Memory B cell (primary cell): Measurements from ENCODE around the gene MYB.
A peak's percentile ranks its signal among the peaks of the same experiment; 100 is the strongest.
"Not testable (repeated sequence)": the region's sequence is repeated elsewhere in the genome, so short reads cannot be mapped to it uniquely, and the experiment has no call there.

Source experiments
- ATAC-seq: fragments of 150-1000 bp; cut with Tn5 transposase; 2 replicates; pipeline ENCODE4 v1.10.0; 2021; ENCODE audit warnings: low read depth, mild to moderate bottlenecking, moderate library complexity
- DNase-seq, 2 donors: peaks; one replicate each; pipeline ENCODE4 v3.0.0; 2022; ENCODE audit warnings: low spot score in 2 of 2
- H3K27ac Mint-ChIP-seq: one replicate; pipeline ENCODE4 v1.8.0; 2022; ENCODE audit warnings: mild to moderate bottlenecking, moderate library complexity, mixed read lengths
- H3K27me3 Mint-ChIP-seq: one replicate; pipeline ENCODE4 v1.8.0; 2022; ENCODE audit warnings: mixed read lengths
- H3K36me3 Mint-ChIP-seq: one replicate; pipeline ENCODE4 v1.8.0; 2022; ENCODE audit warnings: mild to moderate bottlenecking, mixed read lengths
- H3K4me1 Mint-ChIP-seq: one replicate; pipeline ENCODE4 v1.8.0; 2022; ENCODE audit warnings: mixed read lengths
- H3K4me3 Mint-ChIP-seq: one replicate; pipeline ENCODE4 v1.8.0; 2022; ENCODE audit warnings: mild to moderate bottlenecking, moderate library complexity, mixed read lengths
- H3K9me3 Mint-ChIP-seq: one replicate; pipeline ENCODE4 v1.8.0; 2022; ENCODE audit warnings: mixed read lengths

The MYB gene

GRCh38 chr6:135180542-135181332 is at the start of gene MYB:
Gene MYB (plus strand): TSS chr6:135181308. CDS start chr6:135181514, 206 bp downstream.
- H3K27ac Mint-ChIP-seq = peak within 1 kb of the TSS; percentile 31
- peak; percentile 44 to 60 for DNase-seq

GRCh38 chr6:135132776-135133175 is 48.3 kb upstream of the MYB start:
- no peak overlapping the region for H3K27ac Mint-ChIP-seq
- H3K4me1 Mint-ChIP-seq = peaks cover 7% of the 10 kb centered on the region

More at GRCh38 chr6:135180542-135181332, at the start of gene MYB:
- peaks cover 22% of the 10 kb centered on the region for H3K4me1 Mint-ChIP-seq
- peak within 1 kb of the TSS; percentile 89 for H3K4me3 Mint-ChIP-seq
- ATAC-seq = peak; percentile 57
- H3K9me3 Mint-ChIP-seq = no peaks in the 10 kb centered on the region
- H3K27me3 Mint-ChIP-seq = no peaks in the 10 kb centered on the region
- no peaks in the 10 kb centered on the region for H3K36me3 Mint-ChIP-seq

DNA sequence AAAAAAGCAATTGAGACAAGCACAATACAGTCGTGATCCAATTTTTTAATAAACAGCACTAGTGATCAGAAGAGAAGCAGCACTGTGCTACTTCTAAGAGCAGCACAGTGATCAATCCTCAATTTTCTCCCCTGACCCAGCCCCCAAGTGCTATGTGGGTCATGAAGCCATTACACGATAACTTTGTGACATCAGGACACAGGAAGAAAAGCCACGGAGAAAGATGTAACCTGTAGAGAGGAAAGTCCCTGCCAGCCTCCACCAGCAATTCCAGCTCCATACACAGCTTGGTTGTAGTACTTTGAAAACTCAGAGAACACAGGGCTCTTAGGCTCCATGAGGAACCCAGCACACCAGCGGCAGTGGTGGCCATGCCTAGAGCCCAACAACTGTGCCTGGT is 45.3 kb upstream of the MYB start:
- Mint-ChIP-seq H3K27ac (no peak overlapping the region), H3K4me3 (no peak overlapping the region), H3K9me3 (no peaks in the 10 kb centered on the region), H3K36me3 (no peaks in the 10 kb centered on the region), H3K27me3 (no peaks in the 10 kb centered on the region), H3K4me1 (no peaks in the 10 kb centered on the region)
- no peak for DNase-seq
- no peak for ATAC-seq

More at GRCh38 chr6:135132776-135133175, 48.3 kb upstream of the MYB start:
- ATAC-seq (no peak), DNase-seq (no peak)
- no peaks in the 10 kb centered on the region for H3K36me3 Mint-ChIP-seq
- no peak overlapping the region for H3K4me3 Mint-ChIP-seq
- no peaks in the 10 kb centered on the region for H3K27me3 Mint-ChIP-seq
- H3K9me3 Mint-ChIP-seq = no peaks in the 10 kb centered on the region

DNA sequence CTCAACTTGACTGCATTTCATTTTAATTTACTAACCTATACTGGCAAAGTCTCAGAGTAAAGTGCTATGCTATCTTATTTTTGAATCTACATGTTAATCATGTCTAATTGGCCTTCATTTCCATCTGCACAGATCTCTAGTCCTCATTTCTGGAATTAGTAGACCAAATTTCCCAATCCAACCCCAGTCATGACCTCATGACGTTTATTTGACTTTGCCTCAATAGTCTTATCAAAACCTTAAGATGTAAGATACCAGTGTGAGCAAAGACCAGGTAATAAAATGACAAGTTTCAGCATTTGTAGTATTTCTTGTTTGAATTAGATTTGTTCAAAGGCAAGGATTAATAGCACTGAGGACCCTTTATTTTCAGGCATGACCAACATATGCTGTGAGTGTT is 43.3 kb upstream of the MYB start:
- ATAC-seq = no peak

GRCh38 chr6:135141182-135141581 is 39.9 kb upstream of the MYB start:
- Mint-ChIP-seq H3K27ac (no peak overlapping the region), H3K4me1 (peaks cover 14% of the 10 kb centered on the region), H3K27me3 (no peaks in the 10 kb centered on the region), H3K4me3 (no peak overlapping the region), H3K36me3 (no peaks in the 10 kb centered on the region), H3K9me3 (no peaks in the 10 kb centered on the region)
- DNase-seq (no peak), ATAC-seq (no peak)

More for the DNA sequence above, 43.3 kb upstream of the MYB start:
- Mint-ChIP-seq H3K4me3 (no peak overlapping the region), H3K4me1 (peaks cover 7% of the 10 kb centered on the region), H3K36me3 (no peaks in the 10 kb centered on the region), H3K27ac (no peak overlapping the region), H3K9me3 (no peaks in the 10 kb centered on the region), H3K27me3 (no peaks in the 10 kb centered on the region)
- no peak for DNase-seq

DNA sequence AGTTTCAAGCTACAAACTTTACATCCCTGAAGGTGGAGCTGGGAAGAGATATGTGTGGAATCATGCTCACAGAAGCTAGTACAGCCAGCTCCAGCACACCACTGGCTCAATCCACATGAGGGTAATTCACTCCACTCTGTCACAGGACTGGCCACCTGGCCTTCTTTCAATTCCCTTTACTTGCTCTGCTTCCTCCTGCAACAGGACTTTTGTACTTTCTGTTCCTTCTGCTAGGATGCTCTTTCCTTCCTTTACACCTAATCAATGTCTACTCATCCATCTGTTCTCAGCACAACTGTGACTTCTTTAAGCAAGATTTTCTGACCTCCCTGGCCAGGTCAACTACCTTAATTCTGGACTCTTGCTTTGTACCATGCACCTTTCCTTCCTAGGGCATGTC is 39.4 kb upstream of the MYB start:
- Mint-ChIP-seq H3K4me3 (no peak overlapping the region), H3K4me1 (peaks cover 17% of the 10 kb centered on the region), H3K27me3 (no peaks in the 10 kb centered on the region), H3K36me3 (no peaks in the 10 kb centered on the region), H3K27ac (no peak overlapping the region), H3K9me3 (no peaks in the 10 kb centered on the region)
- no peak for DNase-seq
- peak; percentile 67 for ATAC-seq

- H3K4me1 Mint-ChIP-seq = peaks cover 17% of the 10 kb centered on the region
- not testable (repeated sequence) for ATAC-seq, H3K9me3 Mint-ChIP-seq, H3K36me3 Mint-ChIP-seq, H3K27ac Mint-ChIP-seq, DNase-seq, H3K4me3 Mint-ChIP-seq, H3K27me3 Mint-ChIP-seq
These were observed 38.9 kb upstream of the MYB start for GRCh38 chr6:135142232-135142631.

GRCh38 chr6:135144673-135145062 is 36.4 kb upstream of the MYB start:
- no peak overlapping the region for H3K27ac Mint-ChIP-seq
- ATAC-seq (no peak), DNase-seq (no peak)
- H3K4me1 Mint-ChIP-seq = peaks cover 17% of the 10 kb centered on the region
- H3K27me3 Mint-ChIP-seq = no peaks in the 10 kb centered on the region
- no peaks in the 10 kb centered on the region for H3K9me3 Mint-ChIP-seq
- H3K4me3 Mint-ChIP-seq = no peak overlapping the region
- H3K36me3 Mint-ChIP-seq = no peaks in the 10 kb centered on the region

GRCh38 chr6:135145063-135145800 is 35.9 kb upstream of the MYB start:
- Mint-ChIP-seq H3K27ac (peak overlapping the region; percentile 28), H3K9me3 (no peaks in the 10 kb centered on the region), H3K4me3 (peak overlapping the region; percentile 49), H3K36me3 (no peaks in the 10 kb centered on the region), H3K4me1 (peaks cover 17% of the 10 kb centered on the region), H3K27me3 (no peaks in the 10 kb centered on the region)
- ATAC-seq (peak; percentile 56), DNase-seq (no peak)

DNA sequence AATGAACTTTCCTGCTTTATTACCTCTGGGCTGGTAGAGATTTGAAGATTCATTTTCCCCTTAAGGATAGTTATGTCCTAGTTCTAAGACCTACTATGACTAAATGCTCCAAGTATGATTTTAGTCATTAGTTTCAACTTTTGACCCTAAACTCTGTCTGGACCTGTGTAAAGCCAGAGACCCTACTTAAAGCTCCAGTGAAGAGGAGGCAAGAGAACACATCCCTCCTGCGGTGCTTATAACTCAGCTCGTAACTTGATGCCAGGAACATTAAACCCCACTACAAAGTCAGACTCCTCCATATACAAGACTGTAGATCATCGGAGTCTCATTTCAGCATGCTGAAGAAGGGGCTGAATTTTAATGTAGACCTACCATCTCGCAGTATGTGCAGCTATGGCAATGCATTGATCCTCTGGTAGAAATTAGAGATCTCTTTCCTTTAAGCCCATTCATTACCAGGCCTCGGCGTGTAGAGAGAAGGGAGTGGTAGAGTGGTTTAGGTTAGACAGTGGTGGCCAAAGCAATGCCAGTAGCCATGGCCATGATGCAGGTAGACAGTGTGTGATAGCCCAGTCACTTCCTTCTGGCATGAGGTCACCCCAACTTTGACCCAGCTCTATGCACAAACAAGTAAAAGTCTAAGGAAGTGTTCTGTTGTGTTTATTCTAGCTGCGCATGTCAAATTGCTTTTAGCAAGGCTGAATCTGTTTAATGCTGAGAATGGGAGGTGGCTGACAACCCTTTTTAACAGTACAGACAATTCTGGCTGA is 34.8 kb upstream of the MYB start:
- H3K9me3 Mint-ChIP-seq = no peaks in the 10 kb centered on the region
- ATAC-seq = no peak
- no peak overlapping the region for H3K4me3 Mint-ChIP-seq
- peak overlapping the region; percentile 28 for H3K27ac Mint-ChIP-seq
- DNase-seq = no peak
- no peaks in the 10 kb centered on the region for H3K36me3 Mint-ChIP-seq
- H3K4me1 Mint-ChIP-seq = peaks cover 17% of the 10 kb centered on the region
- no peaks in the 10 kb centered on the region for H3K27me3 Mint-ChIP-seq

DNA sequence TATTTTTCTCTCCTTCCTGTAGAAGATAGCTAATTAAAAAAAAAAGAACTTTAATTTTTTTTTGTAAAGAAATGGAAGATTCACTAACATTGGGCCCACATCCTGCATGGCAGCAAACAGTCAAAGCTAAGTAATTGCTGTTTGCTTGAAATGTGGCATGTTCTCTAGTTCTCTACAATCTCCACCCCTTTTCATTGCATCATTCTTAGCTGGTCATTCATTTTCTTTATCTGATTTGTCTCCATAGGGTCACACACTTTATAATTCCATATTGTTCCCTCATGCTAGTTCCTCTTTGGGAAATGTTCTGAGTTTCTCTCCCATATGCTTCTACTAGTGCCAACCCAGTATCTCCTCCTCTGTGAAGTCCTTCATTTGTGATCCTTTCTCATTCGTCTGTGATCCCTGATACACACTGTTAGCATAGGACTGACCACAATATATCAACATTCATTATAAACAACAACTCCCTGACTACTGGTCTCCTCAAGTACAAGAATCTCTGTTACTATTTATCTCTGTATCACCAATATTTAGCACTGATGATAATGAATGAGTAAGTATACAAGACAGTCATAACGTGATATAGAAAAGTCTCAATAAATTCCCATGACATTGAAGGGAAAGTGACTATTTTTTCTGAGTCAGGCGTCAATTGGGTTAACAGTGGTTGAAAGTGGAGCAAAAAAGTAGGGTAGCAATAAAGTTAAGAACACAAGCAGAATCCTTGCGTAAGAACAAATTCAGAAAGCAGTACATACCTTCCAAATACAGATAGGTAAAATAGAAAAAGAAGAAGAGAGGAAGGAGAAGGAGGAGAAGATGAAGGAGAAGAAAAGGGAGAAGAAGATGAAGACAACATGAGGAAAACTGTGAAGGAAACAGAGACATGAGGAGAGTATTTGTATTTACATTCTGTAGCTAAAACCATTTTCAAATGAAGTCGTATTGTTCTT is 33.2 kb upstream of the MYB start:
- no peaks in the 10 kb centered on the region for H3K9me3 Mint-ChIP-seq
- H3K4me3 Mint-ChIP-seq = no peak overlapping the region
- H3K27ac Mint-ChIP-seq = no peak overlapping the region

GRCh38 chr6:135148889-135149288 is 32.2 kb upstream of the MYB start:
- no peak overlapping the region for H3K27ac Mint-ChIP-seq
- ATAC-seq = no peak

More for the DNA sequence above, 33.2 kb upstream of the MYB start:
- no peaks in the 10 kb centered on the region for H3K36me3 Mint-ChIP-seq
- no peaks in the 10 kb centered on the region for H3K27me3 Mint-ChIP-seq
- ATAC-seq (no peak), DNase-seq (no peak)
- H3K4me1 Mint-ChIP-seq = peaks cover 10% of the 10 kb centered on the region

DNA sequence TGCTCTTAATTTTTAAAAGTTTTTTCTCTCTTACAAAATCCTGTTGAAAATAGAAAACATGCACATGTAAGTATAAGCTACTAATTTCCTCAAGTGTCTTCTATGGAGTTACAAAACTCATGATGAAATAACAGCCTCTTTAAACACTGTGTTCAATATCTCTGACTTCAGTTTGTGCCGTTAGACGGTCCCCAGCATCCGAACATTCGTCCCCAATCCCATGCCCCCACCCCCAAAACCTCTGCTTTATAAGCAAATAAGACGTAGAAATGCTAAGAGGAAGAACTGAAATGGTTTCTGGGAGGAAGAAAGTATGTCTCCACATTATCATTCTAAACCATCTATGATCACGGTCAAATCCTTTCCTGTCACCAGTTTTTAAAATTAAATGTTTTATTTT is 31.7 kb upstream of the MYB start:
- Mint-ChIP-seq H3K27me3 (no peaks in the 10 kb centered on the region), H3K9me3 (no peaks in the 10 kb centered on the region), H3K27ac (no peak overlapping the region), H3K36me3 (no peaks in the 10 kb centered on the region), H3K4me3 (no peak overlapping the region), H3K4me1 (peaks cover 10% of the 10 kb centered on the region)
- DNase-seq = no peak
- no peak for ATAC-seq

More at GRCh38 chr6:135148889-135149288, 32.2 kb upstream of the MYB start:
- Mint-ChIP-seq H3K4me3 (no peak overlapping the region), H3K9me3 (no peaks in the 10 kb centered on the region), H3K4me1 (peaks cover 10% of the 10 kb centered on the region), H3K36me3 (no peaks in the 10 kb centered on the region), H3K27me3 (no peaks in the 10 kb centered on the region)
- no peak for DNase-seq
